Measurements from ENCODE around the gene CDK7.

Gene CDK7

GRCh38 chr5:69295088-69295754 is 60.5 kb downstream of the CDK7 start:
- DNase-seq, result no peak

- DNase-seq, result peak; percentile 55
Observed at GRCh38 chr5:69299625-69300024, 64.9 kb downstream of the CDK7 start.

DNA sequence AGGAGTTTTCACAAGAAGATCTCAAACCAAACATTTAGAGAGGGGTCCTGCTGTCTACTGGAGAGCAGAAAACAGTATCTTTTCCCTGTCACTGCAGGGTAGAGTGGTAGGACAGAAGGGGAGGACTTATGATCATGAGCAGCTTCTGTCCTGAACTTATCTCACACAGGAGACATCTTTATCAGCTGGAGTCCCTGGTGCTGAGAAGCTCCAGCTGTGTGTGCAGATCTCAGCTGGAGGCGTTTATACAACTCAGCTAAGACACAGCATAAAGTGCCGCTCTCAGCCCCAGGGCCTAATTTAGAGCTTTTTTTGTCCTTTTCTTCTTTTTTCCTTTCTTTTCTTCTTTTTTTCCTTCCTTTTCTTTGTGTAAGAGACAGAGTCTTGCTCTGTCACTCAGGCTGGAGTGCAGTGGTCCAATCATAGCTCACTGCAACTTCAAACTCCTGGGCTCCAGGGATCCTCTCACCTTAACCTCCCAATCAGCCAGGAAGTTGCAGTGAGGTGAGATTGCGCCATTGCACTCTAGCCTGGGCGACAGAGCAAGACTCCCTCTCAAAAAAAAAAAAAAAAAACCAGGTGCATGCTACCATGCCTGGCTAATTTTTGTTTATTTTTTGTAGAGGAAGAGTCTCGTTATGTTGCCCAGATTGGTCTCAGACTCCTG is 66.0 kb downstream of the CDK7 start:
- DNase-seq, result no peak

- no peak for DNase-seq
Observed at GRCh38 chr5:69305512-69305911, 70.8 kb downstream of the CDK7 start.

- DNase-seq, result no peak
Observed at GRCh38 chr5:69308046-69308553, 73.4 kb downstream of the CDK7 start.

DNA sequence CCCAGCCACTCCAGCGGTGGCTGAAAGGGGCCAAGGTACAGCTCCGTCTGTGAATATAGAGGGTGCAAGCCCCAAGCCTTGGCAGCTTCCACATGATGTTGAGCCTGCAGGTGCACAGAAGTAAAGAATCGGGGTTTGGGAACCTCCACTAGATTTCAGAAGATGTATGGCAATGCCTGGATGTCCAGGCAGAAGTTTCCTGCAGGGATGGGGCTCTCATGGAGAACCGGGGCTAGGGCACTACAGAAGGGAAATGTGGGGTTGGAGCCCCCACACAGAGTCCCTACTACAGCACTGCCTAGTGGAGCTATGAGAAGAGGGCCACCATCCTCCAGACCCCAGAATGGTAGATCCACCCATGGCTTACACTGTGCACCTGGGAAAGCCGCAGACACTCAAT is 74.7 kb downstream of the CDK7 start:
- no peak for DNase-seq

DNA sequence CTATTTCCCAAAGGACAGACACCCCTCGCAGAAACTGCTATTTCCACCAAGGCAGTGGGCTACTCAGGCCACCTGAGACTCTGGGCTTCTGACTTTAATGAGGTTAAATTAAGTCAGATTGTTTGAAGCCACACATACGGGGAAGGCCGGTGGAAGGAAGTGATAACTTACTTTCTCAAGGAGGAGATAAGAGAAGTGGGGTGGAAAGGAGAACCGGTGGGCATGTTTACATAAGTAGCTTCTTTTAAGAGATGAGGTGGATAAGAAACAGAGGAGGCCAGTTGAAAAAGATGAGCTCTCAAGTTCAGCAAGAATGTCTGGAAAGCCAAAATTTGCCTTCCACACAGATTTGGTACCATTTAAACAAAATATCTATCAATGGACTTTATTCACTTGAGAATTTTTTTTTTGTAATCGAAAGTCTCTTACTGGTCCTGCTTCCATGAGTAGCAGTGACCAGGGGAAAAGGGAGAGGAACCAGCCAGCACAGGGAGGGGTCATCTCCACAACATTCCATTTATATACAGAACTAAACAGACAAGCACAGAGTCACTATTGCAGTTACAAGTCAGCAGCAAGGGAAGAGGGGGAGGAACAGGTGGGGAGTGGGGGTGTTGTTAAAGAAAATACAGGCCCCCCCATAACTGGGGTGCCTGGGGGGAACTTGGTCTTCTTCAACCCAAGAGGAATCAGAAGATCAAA is 77.9 kb downstream of the CDK7 start:
- no peak for DNase-seq

DNA sequence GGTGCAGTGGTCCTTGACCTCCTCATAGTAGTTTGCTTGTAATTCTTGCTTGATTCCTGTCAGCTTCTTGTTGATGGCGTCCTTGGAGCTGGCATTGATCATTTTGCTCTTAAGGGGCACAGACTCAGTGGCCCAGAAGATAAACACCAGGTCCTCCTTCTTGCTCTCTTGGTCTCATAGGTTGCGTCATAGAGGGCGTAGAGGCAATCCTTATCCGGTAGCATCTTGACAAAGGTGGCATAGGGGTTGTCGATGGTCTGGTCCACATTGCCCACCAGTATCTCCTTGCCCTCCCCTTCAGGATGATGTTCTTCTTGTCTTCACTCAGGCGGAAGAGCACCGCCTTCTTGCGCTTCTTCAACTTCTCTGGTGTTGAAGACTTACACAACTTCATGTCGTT is 78.7 kb downstream of the CDK7 start:
- DNase-seq, result no peak

GRCh38 chr5:69315972-69316371 is 81.3 kb downstream of the CDK7 start:
- no peak for DNase-seq

DNA sequence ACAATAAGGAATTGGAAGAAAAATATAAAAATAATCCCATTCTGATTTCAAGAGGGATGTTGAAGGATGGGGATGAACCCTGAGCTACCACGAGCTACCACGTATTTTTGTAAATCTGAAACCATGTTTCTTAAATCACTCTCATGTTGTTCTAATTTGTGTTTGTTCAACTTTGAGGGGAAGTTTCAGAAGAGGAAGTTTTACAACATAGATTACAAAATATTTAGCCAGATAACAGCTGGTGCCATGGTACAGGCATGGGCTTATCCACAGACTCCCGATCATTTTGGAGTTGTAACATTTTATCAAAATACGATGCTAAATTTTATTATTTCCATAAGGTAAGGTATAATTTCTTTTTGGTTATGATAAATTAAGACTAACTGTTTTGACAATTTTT is 82.7 kb downstream of the CDK7 start:
- no peak for DNase-seq

- DNase-seq, result no peak
Observed at GRCh38 chr5:69326365-69326764, 91.7 kb downstream of the CDK7 start.

Measured in islet precursor cell (in vitro differentiated cells).